Measurements from ENCODE around the gene CUBN. TPM values are rescaled to one million over a fixed set of nuclear protein-coding genes. Genes with fewer than 3 reads are reported as not detected.
"Not testable (repeated sequence)": the region's sequence is repeated elsewhere in the genome, so short reads cannot be mapped to it uniquely, and the experiment has no call there.

CUBN gene
- total RNA-seq, 1 donor from 2014 or later = 6.8 TPM

GRCh38 chr10:16835228-16835627, 294.4 kb downstream of the CUBN start:
- no peak overlapping the region for H3K27ac ChIP-seq
- TF ChIP-seq, protein P1, sequence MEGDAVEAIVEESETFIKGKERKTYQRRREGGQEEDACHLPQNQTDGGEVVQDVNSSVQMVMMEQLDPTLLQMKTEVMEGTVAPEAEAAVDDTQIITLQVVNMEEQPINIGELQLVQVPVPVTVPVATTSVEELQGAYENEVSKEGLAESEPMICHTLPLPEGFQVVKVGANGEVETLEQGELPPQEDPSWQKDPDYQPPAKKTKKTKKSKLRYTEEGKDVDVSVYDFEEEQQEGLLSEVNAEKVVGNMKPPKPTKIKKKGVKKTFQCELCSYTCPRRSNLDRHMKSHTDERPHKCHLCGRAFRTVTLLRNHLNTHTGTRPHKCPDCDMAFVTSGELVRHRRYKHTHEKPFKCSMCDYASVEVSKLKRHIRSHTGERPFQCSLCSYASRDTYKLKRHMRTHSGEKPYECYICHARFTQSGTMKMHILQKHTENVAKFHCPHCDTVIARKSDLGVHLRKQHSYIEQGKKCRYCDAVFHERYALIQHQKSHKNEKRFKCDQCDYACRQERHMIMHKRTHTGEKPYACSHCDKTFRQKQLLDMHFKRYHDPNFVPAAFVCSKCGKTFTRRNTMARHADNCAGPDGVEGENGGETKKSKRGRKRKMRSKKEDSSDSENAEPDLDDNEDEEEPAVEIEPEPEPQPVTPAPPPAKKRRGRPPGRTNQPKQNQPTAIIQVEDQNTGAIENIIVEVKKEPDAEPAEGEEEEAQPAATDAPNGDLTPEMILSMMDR (IDR thresholded peaks at IDR 0.05) = no peak
- H3K27me3 ChIP-seq = no peaks in the 10 kb centered on the region
- H3K9me3 ChIP-seq = no peaks in the 10 kb centered on the region
- intact Hi-C loops (cut with DNase I) = no loop called here
- no peak for DNase-seq (ENCODE audit: low spot score in 2 of 2)
- H3K4me1 ChIP-seq = peaks cover 0 to 9% of the 10 kb centered on the region in 2 donors
- H3K4me3 ChIP-seq = no peak overlapping the region
- no peaks in the 10 kb centered on the region for H3K36me3 ChIP-seq

- no peaks in the 10 kb centered on the region for H3K9me3 ChIP-seq
- peaks cover 6 to 16% of the 10 kb centered on the region in 2 donors for H3K4me1 ChIP-seq
- no peak overlapping the region for H3K4me3 ChIP-seq
- intact Hi-C loops (cut with DNase I) = no loop called here
- peak overlapping the region; percentile 81 to 88 for H3K27ac ChIP-seq
- TF ChIP-seq, protein P1 (IDR thresholded peaks at IDR 0.05) = no peak
- no peaks in the 10 kb centered on the region for H3K27me3 ChIP-seq
- DNase-seq (ENCODE audit: low spot score in 2 of 2) = peak in 1 of 2 donors; percentile 84
- no peaks in the 10 kb centered on the region for H3K36me3 ChIP-seq
These were observed 297.1 kb downstream of the CUBN start for GRCh38 chr10:16832351-16833080.

GRCh38 chr10:16828701-16829175, 300.9 kb downstream of the CUBN start:
- DNase-seq (ENCODE audit: low spot score in 2 of 2) = peak in 1 of 2 donors; percentile 81
- peak overlapping the region in 1 of 2 donors; percentile 32 for H3K4me3 ChIP-seq
- peak overlapping the region; percentile 69 to 74 for H3K27ac ChIP-seq
- no peaks in the 10 kb centered on the region for H3K27me3 ChIP-seq
- H3K36me3 ChIP-seq = no peaks in the 10 kb centered on the region
- TF ChIP-seq, protein P1 (IDR thresholded peaks at IDR 0.05) = no peak
- no peaks in the 10 kb centered on the region for H3K9me3 ChIP-seq
- intact Hi-C loops (cut with DNase I) = loop anchor here (1.0 to 10.0 kb wide), 3 partner anchors 15 to 836 kb away; no protein-coding TSS in a partner anchor
- peaks cover 6 to 16% of the 10 kb centered on the region in 2 donors for H3K4me1 ChIP-seq

DNA sequence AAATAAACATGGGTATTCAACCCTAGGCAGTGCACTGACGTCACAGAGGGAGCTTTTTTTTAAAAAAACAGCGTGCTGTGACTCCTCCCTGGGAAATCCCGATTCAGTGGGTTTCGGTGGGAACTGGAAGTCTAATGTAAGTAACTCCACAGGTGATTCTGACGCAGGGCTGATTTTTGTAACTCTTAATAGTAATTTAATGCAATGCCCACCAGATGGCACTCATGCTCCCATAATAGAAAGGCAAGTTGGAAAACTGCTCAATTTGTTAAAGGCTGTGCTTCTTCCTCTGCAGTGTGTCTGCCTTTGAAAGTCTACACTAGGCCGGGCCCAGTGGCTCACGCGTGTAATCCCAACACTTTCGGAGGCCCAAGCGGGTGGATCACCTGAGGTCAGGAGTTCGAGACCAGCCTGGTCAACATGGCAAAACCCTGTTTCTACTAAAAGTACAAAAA, 301.5 kb downstream of the CUBN start:
- Histone ChIP-seq H3K4me1 (peaks cover 6 to 16% of the 10 kb centered on the region in 2 donors), H3K4me3 (peak overlapping the region; percentile 29 to 55), H3K27ac (peak overlapping the region; percentile 69 to 74), H3K27me3 (no peaks in the 10 kb centered on the region), H3K36me3 (no peaks in the 10 kb centered on the region), H3K9me3 (no peaks in the 10 kb centered on the region)
- TF ChIP-seq, protein P1 (IDR thresholded peaks at IDR 0.05) = peak; percentile 39 to 63 (median 49)
- intact Hi-C loops (cut with DNase I) = loop anchor here (1.0 to 10.0 kb wide), 3 partner anchors 15 to 837 kb away; no protein-coding TSS in a partner anchor
- peak in 1 of 2 donors; percentile 80 for DNase-seq (ENCODE audit: low spot score in 2 of 2)

DNA sequence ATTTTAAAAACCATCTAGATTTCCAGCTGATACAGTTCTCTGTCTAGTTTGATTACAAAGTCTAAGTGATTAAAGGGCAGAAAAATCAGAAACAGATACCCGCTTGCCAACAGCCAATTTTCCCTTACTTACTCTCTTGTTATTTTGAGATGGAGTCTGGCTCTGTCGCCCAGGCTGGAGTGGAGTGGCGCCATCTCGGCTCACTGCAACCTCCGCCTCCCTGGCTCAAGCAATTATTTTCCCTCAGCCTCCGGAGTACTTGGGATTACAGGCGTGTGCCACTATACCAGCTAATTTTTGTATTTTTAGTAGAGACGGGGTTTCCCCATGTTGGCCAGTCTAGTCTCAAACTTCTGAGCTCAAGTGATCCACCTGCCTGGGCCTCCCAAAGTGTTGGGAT, 302.1 kb downstream of the CUBN start:
- intact Hi-C loops (cut with DNase I) = loop anchor here (10.0 kb wide), 1 partner anchor 837 kb away; no protein-coding TSS in a partner anchor
- not testable (repeated sequence) for H3K4me1 ChIP-seq, H3K36me3 ChIP-seq, H3K9me3 ChIP-seq, H3K27me3 ChIP-seq
- Histone ChIP-seq H3K4me3 (peak overlapping the region; percentile 29 to 55), H3K27ac (peak overlapping the region; percentile 69 to 74)
- peak in 1 of 2 donors; percentile 71 for DNase-seq (ENCODE audit: low spot score in 2 of 2)

- no peak for DNase-seq (ENCODE audit: low spot score in 2 of 2)
- Histone ChIP-seq H3K27me3 (no peaks in the 10 kb centered on the region), H3K4me1 (no peaks in the 10 kb centered on the region), H3K9me3 (peaks cover 0 to 6% of the 10 kb centered on the region in 2 donors), H3K36me3 (no peaks in the 10 kb centered on the region), H3K4me3 (no peak overlapping the region), H3K27ac (no peak overlapping the region)
- intact Hi-C loops (cut with DNase I) = loop anchor here (10.0 kb wide), 1 partner anchor 842 kb away; no protein-coding TSS in a partner anchor
- TF ChIP-seq, protein P1 (IDR thresholded peaks at IDR 0.05) = no peak
These were observed 306.8 kb downstream of the CUBN start for GRCh38 chr10:16822726-16823360.

All from ascending aorta (tissue), 2 donors.